ENCODE results near the gene NRCAM. TPM values are rescaled to one million over a fixed set of nuclear protein-coding genes. Genes with fewer than 3 reads are reported as not detected.

The NRCAM gene
- total RNA-seq, 6 experiments from 2014 or later, result 0.27 to 0.51 (median 0.40) TPM

- Mint-ChIP-seq H3K36me3 (ENCODE audit: low read depth) (no peaks in the 10 kb centered on the region), H3K27me3 (ENCODE audit: insufficient read depth) (peaks cover 7% of the 10 kb centered on the region; the same call in 1 of the 2 replicates), H3K27ac (no peak overlapping the region), H3K4me3 (no peak overlapping the region), H3K9me3 (no peaks in the 10 kb centered on the region), H3K4me1 (ENCODE audit: low read depth) (0 out of 2 replicates have a peak, but pooled peaks cover 5% of the 10 kb centered on the region)
- no peak for TF ChIP-seq CTCF (IDR thresholded peaks at IDR 0.05)
- DNase-seq, result no peak
Observed at GRCh38 chr7:108132551-108133265, 323.5 kb downstream of the NRCAM start.

DNA sequence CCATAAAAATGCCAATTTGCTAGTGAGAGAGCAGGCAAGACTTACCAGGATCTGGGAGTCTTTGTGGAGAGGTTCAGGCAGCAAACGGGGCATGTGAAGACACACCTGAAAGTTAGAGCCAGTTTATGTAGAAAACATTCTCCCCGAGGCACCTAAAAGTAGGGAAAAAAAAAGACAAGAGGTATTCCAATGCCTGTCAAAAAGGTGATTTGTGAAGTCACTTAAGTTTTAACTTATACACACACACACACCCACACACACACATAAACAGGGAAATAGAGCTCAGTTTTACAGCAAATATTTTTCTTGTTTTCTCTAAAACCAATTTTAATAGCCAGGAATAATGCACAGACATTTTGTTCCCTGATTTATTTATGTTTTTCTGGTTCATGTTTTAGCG is 326.0 kb downstream of the NRCAM start, which contains the start of gene LAMB4:
Gene LAMB4 (minus strand): TSS at position 101 of the 400 bp plus-strand sequence. CDS start 7,197 bp downstream, outside the sequence.
- Mint-ChIP-seq H3K4me3 (no peak within 1 kb of the TSS), H3K27ac (no peak within 1 kb of the TSS), H3K4me1 (ENCODE audit: low read depth) (peaks cover 12% of the 10 kb centered on the region), H3K36me3 (ENCODE audit: low read depth) (no peaks in the 10 kb centered on the region), H3K9me3 (no peaks in the 10 kb centered on the region), H3K27me3 (ENCODE audit: insufficient read depth) (peaks cover 8% of the 10 kb centered on the region; the same call in 1 of the 2 replicates)
- DNase-seq, result no peak
- TF ChIP-seq CTCF (IDR thresholded peaks at IDR 0.05), result no peak

DNA sequence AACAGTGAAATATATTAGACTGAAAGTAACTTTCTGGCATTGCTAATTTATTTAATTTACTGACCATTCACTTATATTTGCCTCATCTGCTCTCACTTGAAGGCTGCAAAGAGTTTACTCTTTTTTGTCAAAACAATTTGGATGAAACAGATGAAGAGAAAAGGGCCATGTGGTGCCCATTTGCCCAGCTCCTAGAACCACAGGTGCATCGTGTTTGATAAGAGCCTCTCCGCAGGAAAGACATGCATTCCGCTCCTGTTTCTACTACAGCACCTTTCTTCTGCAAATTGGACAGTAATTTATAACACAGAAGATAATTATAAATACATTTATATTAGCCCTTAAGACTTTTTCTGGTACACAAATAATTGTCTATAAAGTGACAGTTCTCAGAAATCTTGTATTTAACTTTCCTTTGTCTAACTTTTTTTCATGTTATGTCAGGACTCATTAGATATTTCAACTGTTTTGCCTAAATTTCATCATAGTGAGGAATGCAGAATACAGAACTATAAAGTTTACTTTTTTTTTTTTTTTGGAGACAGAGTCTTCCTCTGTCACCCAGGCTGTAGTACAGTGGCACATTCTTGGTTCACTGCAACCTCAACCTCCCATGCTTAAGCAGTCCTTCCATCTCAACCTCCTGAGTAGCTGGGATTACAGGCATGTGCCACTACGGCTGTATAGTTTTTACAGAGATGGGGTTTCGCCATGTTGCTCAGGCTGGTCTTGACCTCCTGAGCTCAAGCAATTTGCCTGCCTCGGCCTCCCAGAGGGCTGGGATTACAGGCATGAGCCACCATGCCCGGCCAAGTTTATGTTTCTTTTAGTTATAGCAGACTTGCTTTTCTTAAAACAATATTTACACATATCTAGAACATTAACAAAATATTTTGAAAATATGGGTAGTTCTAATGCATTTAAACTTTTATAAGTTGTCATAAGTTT is 326.9 kb downstream of the NRCAM start:
- no peak for DNase-seq
- Mint-ChIP-seq H3K27me3 (ENCODE audit: insufficient read depth) (peaks cover 8% of the 10 kb centered on the region; the same call in 1 of the 2 replicates), H3K4me3 (no peak overlapping the region), H3K4me1 (ENCODE audit: low read depth) (peaks cover 12% of the 10 kb centered on the region), H3K27ac (no peak overlapping the region), H3K9me3 (no peaks in the 10 kb centered on the region), H3K36me3 (ENCODE audit: low read depth) (no peaks in the 10 kb centered on the region)
- TF ChIP-seq CTCF (IDR thresholded peaks at IDR 0.05), result no peak

DNA sequence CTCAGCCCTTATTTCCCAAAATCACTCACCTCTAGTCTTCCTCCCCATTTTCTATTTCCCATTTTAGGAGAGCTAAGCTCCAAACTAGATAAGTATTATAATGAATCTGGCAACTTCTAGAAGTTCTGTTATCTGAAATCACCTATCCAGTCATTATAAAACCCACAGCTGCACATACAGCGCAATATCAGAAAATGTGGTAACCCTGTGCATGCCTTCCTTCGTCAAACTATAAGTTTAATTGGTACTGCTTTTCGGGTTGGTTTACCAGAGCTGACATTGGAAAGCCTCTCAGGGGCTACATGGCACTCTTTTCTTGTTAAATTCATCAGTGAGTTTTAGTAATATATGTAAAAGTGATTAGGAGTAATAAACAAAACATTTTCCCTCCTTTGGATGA is 327.7 kb downstream of the NRCAM start:
- Mint-ChIP-seq H3K4me3 (no peak overlapping the region), H3K9me3 (no peaks in the 10 kb centered on the region), H3K36me3 (ENCODE audit: low read depth) (no peaks in the 10 kb centered on the region), H3K27me3 (ENCODE audit: insufficient read depth) (peaks cover 8% of the 10 kb centered on the region; the same call in 1 of the 2 replicates), H3K27ac (no peak overlapping the region), H3K4me1 (ENCODE audit: low read depth) (peaks cover 12% of the 10 kb centered on the region)
- DNase-seq, result no peak
- TF ChIP-seq CTCF (IDR thresholded peaks at IDR 0.05), result no peak

- Mint-ChIP-seq H3K4me1 (ENCODE audit: low read depth) (peaks cover 10% of the 10 kb centered on the region), H3K27me3 (ENCODE audit: insufficient read depth) (peaks cover 5% of the 10 kb centered on the region; the same call in 1 of the 2 replicates), H3K27ac (no peak overlapping the region), H3K4me3 (no peak overlapping the region), H3K9me3 (no peaks in the 10 kb centered on the region), H3K36me3 (ENCODE audit: low read depth) (no peaks in the 10 kb centered on the region)
- no peak for TF ChIP-seq CTCF (IDR thresholded peaks at IDR 0.05)
- DNase-seq, result no peak
Observed at GRCh38 chr7:108127461-108127860, 328.8 kb downstream of the NRCAM start.
